Lower leg skin (tissue), 3 donors: ENCODE measurements around the gene RFPL3.

Experiments
- CTCF ChIP-seq, 3 donors: fragments of 450-650 bp; IDR thresholded peaks; one replicate each; pipeline ENCODE4 v1.5.1; 2016; ENCODE audit warnings: antibody characterized with exemption in 3 of 3, mild to moderate bottlenecking in 3 of 3, moderate library complexity in 2 of 3
- POLR2A ChIP-seq, 2 donors: fragments of 450-650 bp; IDR thresholded peaks; one replicate each; pipeline ENCODE4 v1.6.1; 2016 to 2017; ENCODE audit warnings: antibody characterized with exemption in 2 of 2, mild to moderate bottlenecking in 1 of 2, moderate library complexity in 1 of 2

- no peak for TF ChIP-seq CTCF (IDR thresholded peaks at IDR 0.05)
- TF ChIP-seq POLR2A (IDR thresholded peaks at IDR 0.05), result no peak
Measured at GRCh38 chr22:32341122-32341740, 16.4 kb upstream of the RFPL3 start.
